ENCODE measurements around the gene MYRF. TPM values are rescaled to one million over a fixed set of nuclear protein-coding genes. Genes with fewer than 3 reads are reported as not detected.

MYRF gene
- total and polyA plus RNA-seq, 2 of the 13 experiments (the other 11 are each of a cell fraction or from before 2014, with no cell fraction given) = 10.2 to 25.9 TPM

DNA sequence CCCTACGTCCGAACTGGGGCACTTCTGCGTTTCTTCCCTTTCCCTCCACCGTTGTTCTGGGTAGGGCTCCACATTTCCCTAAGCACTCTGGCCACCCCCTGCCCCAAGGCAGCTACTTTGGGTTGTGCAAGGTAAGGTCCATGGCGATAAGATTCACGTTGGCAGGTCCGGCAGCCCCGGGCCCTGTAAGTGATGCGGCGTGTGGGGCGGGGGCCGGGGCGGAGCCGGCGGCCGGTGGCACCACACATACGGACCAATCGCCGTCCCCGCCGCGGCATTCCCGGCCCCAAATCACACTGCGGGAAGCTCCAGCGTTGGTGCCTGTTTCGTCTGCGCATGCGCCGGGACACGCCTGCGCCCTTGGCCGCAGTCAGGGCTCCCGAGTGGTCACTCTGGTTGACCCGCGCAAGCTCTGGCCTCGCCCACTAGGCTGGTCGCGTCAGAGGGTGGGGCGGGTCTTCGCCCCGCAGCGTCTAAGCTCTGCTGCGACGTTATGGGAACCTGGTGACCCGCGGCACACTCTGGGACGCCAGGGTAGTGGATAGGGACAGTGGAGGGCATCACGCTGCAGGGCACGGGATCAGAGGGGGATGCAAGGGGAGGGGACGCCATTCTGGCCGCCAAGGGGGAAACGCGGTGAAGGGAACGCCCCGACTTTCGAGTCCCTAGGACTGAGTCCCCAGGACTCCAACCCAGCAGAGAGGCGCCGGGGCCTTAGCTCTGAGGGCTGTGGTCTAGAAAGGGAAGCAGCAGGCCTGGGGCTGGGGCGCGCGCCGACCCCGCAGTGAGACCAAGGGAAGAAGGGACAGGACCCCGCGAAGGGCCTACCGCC is 62.7 kb downstream of the MYRF start (continued):
- TF ChIP-seq ZNF720 (CRISPR knock-in tag; IDR thresholded peaks at IDR 0.05) = no peak
- TF ChIP-seq ZNF607 (CRISPR knock-in tag; IDR thresholded peaks at IDR 0.05; ENCODE audit: borderline replicate concordance) = peak; percentile 67; the same call in 1 of the 2 replicates
- TF ChIP-seq ZNF225 (CRISPR knock-in tag; IDR thresholded peaks at IDR 0.05) = no peak
- TF ChIP-seq, protein P1, sequence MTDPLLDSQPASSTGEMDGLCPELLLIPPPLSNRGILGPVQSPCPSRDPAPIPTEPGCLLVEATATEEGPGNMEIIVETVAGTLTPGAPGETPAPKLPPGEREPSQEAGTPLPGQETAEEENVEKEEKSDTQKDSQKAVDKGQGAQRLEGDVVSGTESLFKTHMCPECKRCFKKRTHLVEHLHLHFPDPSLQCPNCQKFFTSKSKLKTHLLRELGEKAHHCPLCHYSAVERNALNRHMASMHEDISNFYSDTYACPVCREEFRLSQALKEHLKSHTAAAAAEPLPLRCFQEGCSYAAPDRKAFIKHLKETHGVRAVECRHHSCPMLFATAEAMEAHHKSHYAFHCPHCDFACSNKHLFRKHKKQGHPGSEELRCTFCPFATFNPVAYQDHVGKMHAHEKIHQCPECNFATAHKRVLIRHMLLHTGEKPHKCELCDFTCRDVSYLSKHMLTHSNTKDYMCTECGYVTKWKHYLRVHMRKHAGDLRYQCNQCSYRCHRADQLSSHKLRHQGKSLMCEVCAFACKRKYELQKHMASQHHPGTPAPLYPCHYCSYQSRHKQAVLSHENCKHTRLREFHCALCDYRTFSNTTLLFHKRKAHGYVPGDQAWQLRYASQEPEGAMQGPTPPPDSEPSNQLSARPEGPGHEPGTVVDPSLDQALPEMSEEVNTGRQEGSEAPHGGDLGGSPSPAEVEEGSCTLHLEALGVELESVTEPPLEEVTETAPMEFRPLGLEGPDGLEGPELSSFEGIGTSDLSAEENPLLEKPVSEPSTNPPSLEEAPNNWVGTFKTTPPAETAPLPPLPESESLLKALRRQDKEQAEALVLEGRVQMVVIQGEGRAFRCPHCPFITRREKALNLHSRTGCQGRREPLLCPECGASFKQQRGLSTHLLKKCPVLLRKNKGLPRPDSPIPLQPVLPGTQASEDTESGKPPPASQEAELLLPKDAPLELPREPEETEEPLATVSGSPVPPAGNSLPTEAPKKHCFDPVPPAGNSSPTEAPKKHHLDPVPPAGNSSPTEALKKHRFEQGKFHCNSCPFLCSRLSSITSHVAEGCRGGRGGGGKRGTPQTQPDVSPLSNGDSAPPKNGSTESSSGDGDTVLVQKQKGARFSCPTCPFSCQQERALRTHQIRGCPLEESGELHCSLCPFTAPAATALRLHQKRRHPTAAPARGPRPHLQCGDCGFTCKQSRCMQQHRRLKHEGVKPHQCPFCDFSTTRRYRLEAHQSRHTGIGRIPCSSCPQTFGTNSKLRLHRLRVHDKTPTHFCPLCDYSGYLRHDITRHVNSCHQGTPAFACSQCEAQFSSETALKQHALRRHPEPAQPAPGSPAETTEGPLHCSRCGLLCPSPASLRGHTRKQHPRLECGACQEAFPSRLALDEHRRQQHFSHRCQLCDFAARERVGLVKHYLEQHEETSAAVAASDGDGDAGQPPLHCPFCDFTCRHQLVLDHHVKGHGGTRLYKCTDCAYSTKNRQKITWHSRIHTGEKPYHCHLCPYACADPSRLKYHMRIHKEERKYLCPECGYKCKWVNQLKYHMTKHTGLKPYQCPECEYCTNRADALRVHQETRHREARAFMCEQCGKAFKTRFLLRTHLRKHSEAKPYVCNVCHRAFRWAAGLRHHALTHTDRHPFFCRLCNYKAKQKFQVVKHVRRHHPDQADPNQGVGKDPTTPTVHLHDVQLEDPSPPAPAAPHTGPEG (CRISPR knock-in tag; IDR thresholded peaks at IDR 0.05) = 0 out of 2 replicates have a peak, but pooled peaks have one; percentile 65
- TF ChIP-seq, protein P2, sequence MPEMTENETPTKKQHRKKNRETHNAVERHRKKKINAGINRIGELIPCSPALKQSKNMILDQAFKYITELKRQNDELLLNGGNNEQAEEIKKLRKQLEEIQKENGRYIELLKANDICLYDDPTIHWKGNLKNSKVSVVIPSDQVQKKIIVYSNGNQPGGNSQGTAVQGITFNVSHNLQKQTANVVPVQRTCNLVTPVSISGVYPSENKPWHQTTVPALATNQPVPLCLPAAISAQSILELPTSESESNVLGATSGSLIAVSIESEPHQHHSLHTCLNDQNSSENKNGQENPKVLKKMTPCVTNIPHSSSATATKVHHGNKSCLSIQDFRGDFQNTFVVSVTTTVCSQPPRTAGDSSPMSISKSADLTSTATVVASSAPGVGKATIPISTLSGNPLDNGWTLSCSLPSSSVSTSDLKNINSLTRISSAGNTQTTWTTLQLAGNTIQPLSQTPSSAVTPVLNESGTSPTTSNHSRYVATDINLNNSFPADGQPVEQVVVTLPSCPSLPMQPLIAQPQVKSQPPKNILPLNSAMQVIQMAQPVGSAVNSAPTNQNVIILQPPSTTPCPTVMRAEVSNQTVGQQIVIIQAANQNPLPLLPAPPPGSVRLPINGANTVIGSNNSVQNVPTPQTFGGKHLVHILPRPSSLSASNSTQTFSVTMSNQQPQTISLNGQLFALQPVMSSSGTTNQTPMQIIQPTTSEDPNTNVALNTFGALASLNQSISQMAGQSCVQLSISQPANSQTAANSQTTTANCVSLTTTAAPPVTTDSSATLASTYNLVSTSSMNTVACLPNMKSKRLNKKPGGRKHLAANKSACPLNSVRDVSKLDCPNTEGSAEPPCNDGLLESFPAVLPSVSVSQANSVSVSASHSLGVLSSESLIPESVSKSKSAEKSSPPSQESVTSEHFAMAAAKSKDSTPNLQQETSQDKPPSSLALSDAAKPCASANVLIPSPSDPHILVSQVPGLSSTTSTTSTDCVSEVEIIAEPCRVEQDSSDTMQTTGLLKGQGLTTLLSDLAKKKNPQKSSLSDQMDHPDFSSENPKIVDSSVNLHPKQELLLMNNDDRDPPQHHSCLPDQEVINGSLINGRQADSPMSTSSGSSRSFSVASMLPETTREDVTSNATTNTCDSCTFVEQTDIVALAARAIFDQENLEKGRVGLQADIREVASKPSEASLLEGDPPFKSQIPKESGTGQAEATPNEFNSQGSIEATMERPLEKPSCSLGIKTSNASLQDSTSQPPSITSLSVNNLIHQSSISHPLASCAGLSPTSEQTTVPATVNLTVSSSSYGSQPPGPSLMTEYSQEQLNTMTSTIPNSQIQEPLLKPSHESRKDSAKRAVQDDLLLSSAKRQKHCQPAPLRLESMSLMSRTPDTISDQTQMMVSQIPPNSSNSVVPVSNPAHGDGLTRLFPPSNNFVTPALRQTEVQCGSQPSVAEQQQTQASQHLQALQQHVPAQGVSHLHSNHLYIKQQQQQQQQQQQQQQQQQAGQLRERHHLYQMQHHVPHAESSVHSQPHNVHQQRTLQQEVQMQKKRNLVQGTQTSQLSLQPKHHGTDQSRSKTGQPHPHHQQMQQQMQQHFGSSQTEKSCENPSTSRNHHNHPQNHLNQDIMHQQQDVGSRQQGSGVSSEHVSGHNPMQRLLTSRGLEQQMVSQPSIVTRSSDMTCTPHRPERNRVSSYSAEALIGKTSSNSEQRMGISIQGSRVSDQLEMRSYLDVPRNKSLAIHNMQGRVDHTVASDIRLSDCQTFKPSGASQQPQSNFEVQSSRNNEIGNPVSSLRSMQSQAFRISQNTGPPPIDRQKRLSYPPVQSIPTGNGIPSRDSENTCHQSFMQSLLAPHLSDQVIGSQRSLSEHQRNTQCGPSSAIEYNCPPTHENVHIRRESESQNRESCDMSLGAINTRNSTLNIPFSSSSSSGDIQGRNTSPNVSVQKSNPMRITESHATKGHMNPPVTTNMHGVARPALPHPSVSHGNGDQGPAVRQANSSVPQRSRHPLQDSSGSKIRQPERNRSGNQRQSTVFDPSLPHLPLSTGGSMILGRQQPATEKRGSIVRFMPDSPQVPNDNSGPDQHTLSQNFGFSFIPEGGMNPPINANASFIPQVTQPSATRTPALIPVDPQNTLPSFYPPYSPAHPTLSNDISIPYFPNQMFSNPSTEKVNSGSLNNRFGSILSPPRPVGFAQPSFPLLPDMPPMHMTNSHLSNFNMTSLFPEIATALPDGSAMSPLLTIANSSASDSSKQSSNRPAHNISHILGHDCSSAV (CRISPR knock-in tag; IDR thresholded peaks at IDR 0.05; ENCODE audit: borderline replicate concordance) = no peak
- TF ChIP-seq ZC3H13 (CRISPR knock-in tag; IDR thresholded peaks at IDR 0.05) = peak; percentile 99
- no peak for TF ChIP-seq SETDB1 (CRISPR knock-in tag; IDR thresholded peaks at IDR 0.05; ENCODE audit: borderline replicate concordance)
- TF ChIP-seq SRY (CRISPR knock-in tag; IDR thresholded peaks at IDR 0.05) = peak; percentile 78; the same call in 1 of the 2 replicates
- TF ChIP-seq, protein P3, sequence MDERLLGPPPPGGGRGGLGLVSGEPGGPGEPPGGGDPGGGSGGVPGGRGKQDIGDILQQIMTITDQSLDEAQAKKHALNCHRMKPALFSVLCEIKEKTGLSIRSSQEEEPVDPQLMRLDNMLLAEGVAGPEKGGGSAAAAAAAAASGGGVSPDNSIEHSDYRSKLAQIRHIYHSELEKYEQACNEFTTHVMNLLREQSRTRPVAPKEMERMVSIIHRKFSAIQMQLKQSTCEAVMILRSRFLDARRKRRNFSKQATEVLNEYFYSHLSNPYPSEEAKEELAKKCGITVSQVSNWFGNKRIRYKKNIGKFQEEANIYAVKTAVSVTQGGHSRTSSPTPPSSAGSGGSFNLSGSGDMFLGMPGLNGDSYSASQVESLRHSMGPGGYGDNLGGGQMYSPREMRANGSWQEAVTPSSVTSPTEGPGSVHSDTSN (CRISPR knock-in tag; IDR thresholded peaks at IDR 0.05) = no peak
- TF ChIP-seq ZNF24 (IDR thresholded peaks at IDR 0.05) = no peak
- no peak for TF ChIP-seq SRSF9 (IDR thresholded peaks at IDR 0.05; ENCODE audit: borderline replicate concordance, insufficient read depth, low read depth, low read length, poor library complexity, severe bottlenecking)

Measured in HepG2 (cell line).